K562 (cell line): Measurements from ENCODE around the gene CDK11B. TPM values are rescaled to one million over a fixed set of nuclear protein-coding genes. Genes with fewer than 3 reads are reported as not detected.

Source experiments
- ARNT ChIP-seq, 2 experiments: fragments of 450-650 bp; IDR thresholded peaks; 2 replicates each; pipeline ENCODE4 v1.6.1; 2016; ENCODE audit warnings: mild to moderate bottlenecking in 1 of 2
- COPS2 ChIP-seq: fragments of 450-650 bp; conservative IDR thresholded peaks from 2 replicates; pipeline ENCODE4 v1.6.1; 2016; ENCODE audit warnings: mild to moderate bottlenecking, moderate library complexity
- E2F3 ChIP-seq: fragments of 250-450 bp; sonication (Bioruptor Pico); IDR thresholded peaks from 2 replicates; pipeline ENCODE4 v1.4.0; 2020; ENCODE audit warnings: mild to moderate bottlenecking
- ELK3 ChIP-seq: fragments of 450-650 bp; formaldehyde crosslinking; IDR thresholded peaks from 2 replicates; pipeline ENCODE4 v1.4.0; 2020; ENCODE audit warnings: mild to moderate bottlenecking
- FOXJ3 ChIP-seq: sonication (generic); formaldehyde crosslinking; IDR thresholded peaks from 2 replicates; pipeline ENCODE4 v1.4.0; 2020; ENCODE audit warnings: mild to moderate bottlenecking, missing genetic modification reagents
- HDAC3 ChIP-seq: fragments of 450-650 bp; IDR thresholded peaks from 2 replicates; pipeline ENCODE4 v1.6.1; 2018; ENCODE audit warnings: borderline replicate concordance, mild to moderate bottlenecking, moderate library complexity; ENCODE audit not compliant: partially characterized antibody
- KLF10 ChIP-seq: fragments of 250-450 bp; sonication (Bioruptor Pico); IDR thresholded peaks from 2 replicates; pipeline ENCODE4 v1.6.1; 2021; ENCODE audit warnings: matching md5 sums
- MBD2 ChIP-seq: sonication (generic); IDR thresholded peaks from 2 replicates; pipeline ENCODE4 v1.6.1; 2016; ENCODE audit warnings: low read depth, borderline replicate concordance
- NELFE ChIP-seq: IDR thresholded peaks from 2 replicates; pipeline ENCODE4 v1.6.1; 2011; ENCODE audit warnings: mild to moderate bottlenecking; ENCODE audit not compliant: insufficient read depth, insufficient read length
- NRF1 ChIP-seq, 2 experiments: fragments of 450-650 bp; IDR thresholded peaks in 1 of 2; conservative IDR thresholded peaks in 1 of 2; 2 replicates each; pipeline ENCODE4 v1.6.1; 2014; ENCODE audit warnings: mild to moderate bottlenecking in 2 of 2
- PHB2 ChIP-seq: fragments of 450-650 bp; IDR thresholded peaks from 2 replicates; pipeline ENCODE4 v1.6.1; 2017; ENCODE audit warnings: low read depth
- SIRT6 ChIP-seq: IDR thresholded peaks from one replicate; pipeline ENCODE4 v1.6.1; 2012; ENCODE audit warnings: low read depth, mild to moderate bottlenecking, control low read depth, inconsistent platforms, low read length, moderate library complexity
- SP2 ChIP-seq: IDR thresholded peaks from 2 replicates; pipeline ENCODE4 v1.6.1; 2011; ENCODE audit warnings: mild to moderate bottlenecking, low read depth, low read length, moderate library complexity; ENCODE audit not compliant: poor library complexity, severe bottlenecking; ENCODE audit errors: extremely low read depth
- TAF7 ChIP-seq: fragments of 450-650 bp; IDR thresholded peaks from 2 replicates; pipeline ENCODE4 v1.6.1; 2016; ENCODE audit warnings: missing genetic modification characterization, missing compliant biosample characterization
- TAF9B ChIP-seq: fragments of 450-650 bp; IDR thresholded peaks from 2 replicates; pipeline ENCODE4 v1.6.1; 2018; ENCODE audit warnings: mild to moderate bottlenecking; ENCODE audit not compliant: partially characterized antibody
- TCF3 ChIP-seq: sonication (generic); formaldehyde crosslinking; IDR thresholded peaks from 2 replicates; pipeline ENCODE4 v1.4.0; 2020; ENCODE audit warnings: mild to moderate bottlenecking, missing genetic modification reagents
- TCF7L2 ChIP-seq: fragments of 150-350 bp; IDR thresholded peaks from 2 replicates; pipeline ENCODE4 v1.6.1; 2016; ENCODE audit warnings: low read depth, mild to moderate bottlenecking, low read length, moderate library complexity
- TEAD1 ChIP-seq, 2 experiments: fragments of 450-650 bp in 1 of 2; sonication (generic) in 1 of 2; formaldehyde crosslinking; IDR thresholded peaks; 2 replicates each; pipeline versions ENCODE4 v1.4.0 to v1.8.0; 2020 to 2022; ENCODE audit warnings: mild to moderate bottlenecking in 2 of 2, missing genetic modification reagents in 1 of 2
- TSC22D4 ChIP-seq: fragments of 450-650 bp; IDR thresholded peaks from 2 replicates; pipeline ENCODE4 v1.6.1; 2016; ENCODE audit warnings: missing genetic modification characterization, missing biosample characterization, control low read depth
- ZNF143 ChIP-seq: sonication (generic); formaldehyde crosslinking; IDR thresholded peaks from 2 replicates; pipeline ENCODE4 v1.9.0; 2022; ENCODE audit warnings: mild to moderate bottlenecking, missing genetic modification reagents
- ZNF174 ChIP-seq: fragments of 250-450 bp; sonication (Bioruptor Pico); IDR thresholded peaks from 2 replicates; pipeline ENCODE4 v1.4.0; 2020; ENCODE audit warnings: mild to moderate bottlenecking
- ZNF23 ChIP-seq: fragments of 250-450 bp; sonication (Bioruptor Pico); IDR thresholded peaks from 2 replicates; pipeline ENCODE4 v1.4.0; 2020; ENCODE audit warnings: mild to moderate bottlenecking
- ZNF584 ChIP-seq: fragments of 200-800 bp; sonication (Bioruptor generic); IDR thresholded peaks from 2 replicates; pipeline ENCODE4 v1.6.1; 2016; ENCODE audit warnings: low read depth, mild to moderate bottlenecking, missing genetic modification characterization, missing compliant biosample characterization
- polyA plus RNA-seq, 8 experiments: library from polyadenylated mRNA; depleted of rRNA in 4 of 8; stranded (reverse) in 5 of 8; unstranded in 3 of 8; fragments of >200 nt; fragmentation: Nextera tagmentation in 2 of 8; fragmentation: Illumina TruSeq in 1 of 8; extraction: Ambion mirVana in 2 of 8; extraction: Trizol in 1 of 8; gene quantifications; 2 replicates each; pipeline versions ENCODE4 v1.2.1 to v1.2.3, GENCODE V29; 2011 to 2014; ENCODE audit warnings: inconsistent platforms in 1 of 8, missing spikeins in 1 of 8
- total RNA-seq, 7 experiments: library from RNA; depleted of rRNA in 6 of 7; stranded (reverse); fragments of >200 nt in 6 of 7; fragmentation: Illumina TruSeq in 2 of 7; extraction: Trizol in 2 of 7; gene quantifications; 2 replicates each; pipeline versions ENCODE4 v1.2.1 to v1.2.3, GENCODE V29; 2011 to 2021; ENCODE audit warnings: low replicate concordance in 1 of 7
- TF ChIP-seq, protein P1 (sequence below): fragments of 450-650 bp; IDR thresholded peaks from 2 replicates; pipeline ENCODE4 v1.6.1; 2017; ENCODE audit warnings: antibody characterized with exemption
- TF ChIP-seq, protein P2 (sequence below): fragments of 250-450 bp; sonication (Bioruptor Pico); IDR thresholded peaks from 2 replicates; pipeline ENCODE4 v1.8.0; 2021; ENCODE audit warnings: mild to moderate bottlenecking, moderate library complexity

Gene CDK11B
- total and polyA plus RNA-seq, 9 of the 15 experiments (the other 6 are each of a cell fraction or from before 2014, with no cell fraction given): 2.8 to 52.2 (median 19.5) TPM

DNA sequence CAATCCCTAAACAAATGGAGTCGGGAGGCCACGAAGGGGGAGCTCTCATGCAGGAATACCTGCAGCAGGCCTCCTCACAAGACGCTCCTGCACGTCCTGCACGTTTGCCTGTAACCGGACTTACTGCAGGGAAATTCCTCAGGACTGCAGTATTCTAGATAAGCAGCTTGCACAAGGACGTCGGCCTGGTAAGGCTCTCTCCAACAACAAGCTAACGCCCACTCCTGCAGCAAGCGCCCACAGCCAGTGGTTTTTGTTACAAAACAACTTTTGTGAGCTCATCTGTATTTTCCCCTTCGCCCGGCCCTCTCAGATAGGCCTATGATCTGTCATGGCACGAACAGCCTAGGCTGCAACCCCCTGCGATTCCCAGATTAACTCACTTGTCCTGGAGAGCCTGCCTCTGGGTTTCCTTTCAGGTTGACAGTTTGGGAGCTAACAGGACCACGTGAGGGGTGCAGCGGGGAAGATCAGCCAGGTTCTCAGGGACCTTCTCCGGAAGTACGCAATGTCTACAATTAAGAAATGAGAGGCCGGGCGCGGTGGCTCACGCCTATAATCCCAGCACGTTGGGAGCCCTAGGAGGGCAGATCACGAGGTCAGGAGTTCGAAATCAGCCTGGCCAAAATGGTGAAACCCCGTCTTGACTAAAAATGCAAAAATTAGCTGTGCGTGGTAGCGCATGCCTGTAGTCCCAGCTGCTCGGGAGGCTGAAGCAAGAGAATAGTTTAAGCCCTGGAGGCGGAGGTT lies 44.4 kb downstream of the CDK11B start (continued):
- TF ChIP-seq SIRT6 (no peak), MBD2 (no peak), SP2 (no peak), E2F3 (CRISPR knock-in tag) (no peak), KLF10 (CRISPR knock-in tag) (no peak), ZNF143 (CRISPR knock-in tag) (peak; percentile 37; the same call in 1 of the 2 replicates), TAF7 (tag) (no peak), ARNT (IDR thresholded peaks at IDR 0.05) (no peak), TCF7L2 (no peak), ZNF174 (CRISPR knock-in tag) (no peak), FOXJ3 (CRISPR knock-in tag) (no peak), TAF9B (no peak), ELK3 (CRISPR knock-in tag) (no peak), COPS2 (no peak), PHB2 (no peak), ZNF23 (CRISPR knock-in tag) (no peak), HDAC3 (no peak), TSC22D4 (tag) (no peak), ZNF584 (CRISPR knock-in tag) (no peak), NRF1 (conservative IDR thresholded peaks at IDR 0.05 in 1 of 2, IDR thresholded peaks at IDR 0.05 in 1 of 2) (no peak), TCF3 (CRISPR knock-in tag) (peak; percentile 69), TEAD1 (CRISPR knock-in tag; IDR thresholded peaks at IDR 0.05) (peak; percentile 16 to 79; a peak in 2 of 4 replicates), NELFE (no peak)
- TF ChIP-seq, protein P1, sequence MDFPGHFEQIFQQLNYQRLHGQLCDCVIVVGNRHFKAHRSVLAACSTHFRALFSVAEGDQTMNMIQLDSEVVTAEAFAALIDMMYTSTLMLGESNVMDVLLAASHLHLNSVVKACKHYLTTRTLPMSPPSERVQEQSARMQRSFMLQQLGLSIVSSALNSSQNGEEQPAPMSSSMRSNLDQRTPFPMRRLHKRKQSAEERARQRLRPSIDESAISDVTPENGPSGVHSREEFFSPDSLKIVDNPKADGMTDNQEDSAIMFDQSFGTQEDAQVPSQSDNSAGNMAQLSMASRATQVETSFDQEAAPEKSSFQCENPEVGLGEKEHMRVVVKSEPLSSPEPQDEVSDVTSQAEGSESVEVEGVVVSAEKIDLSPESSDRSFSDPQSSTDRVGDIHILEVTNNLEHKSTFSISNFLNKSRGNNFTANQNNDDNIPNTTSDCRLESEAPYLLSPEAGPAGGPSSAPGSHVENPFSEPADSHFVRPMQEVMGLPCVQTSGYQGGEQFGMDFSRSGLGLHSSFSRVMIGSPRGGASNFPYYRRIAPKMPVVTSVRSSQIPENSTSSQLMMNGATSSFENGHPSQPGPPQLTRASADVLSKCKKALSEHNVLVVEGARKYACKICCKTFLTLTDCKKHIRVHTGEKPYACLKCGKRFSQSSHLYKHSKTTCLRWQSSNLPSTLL: 0 out of 2 replicates have a peak, but pooled peaks have one; percentile 27
- TF ChIP-seq, protein P2, sequence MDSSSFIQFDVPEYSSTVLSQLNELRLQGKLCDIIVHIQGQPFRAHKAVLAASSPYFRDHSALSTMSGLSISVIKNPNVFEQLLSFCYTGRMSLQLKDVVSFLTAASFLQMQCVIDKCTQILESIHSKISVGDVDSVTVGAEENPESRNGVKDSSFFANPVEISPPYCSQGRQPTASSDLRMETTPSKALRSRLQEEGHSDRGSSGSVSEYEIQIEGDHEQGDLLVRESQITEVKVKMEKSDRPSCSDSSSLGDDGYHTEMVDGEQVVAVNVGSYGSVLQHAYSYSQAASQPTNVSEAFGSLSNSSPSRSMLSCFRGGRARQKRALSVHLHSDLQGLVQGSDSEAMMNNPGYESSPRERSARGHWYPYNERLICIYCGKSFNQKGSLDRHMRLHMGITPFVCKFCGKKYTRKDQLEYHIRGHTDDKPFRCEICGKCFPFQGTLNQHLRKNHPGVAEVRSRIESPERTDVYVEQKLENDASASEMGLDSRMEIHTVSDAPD: no peak
